Astrocyte of the hippocampus (primary cell): ENCODE results near the gene KCTD21.
"Not testable (repeated sequence)": the region's sequence is repeated elsewhere in the genome, so short reads cannot be mapped to it uniquely, and the experiment has no call there.

ENCODE experiments used
- DNase-seq: peaks from one replicate; pipeline ENCODE4 v3.0.0; 2011; ENCODE audit warnings: low read depth, low spot score

The KCTD21 gene

GRCh38 chr11:78188286-78189173 is at the start of gene KCTD21, which contains the start of gene USP35:
TSS of gene KCTD21 (minus strand) at chr11:78188626. CDS start at chr11:78174554, 14,072 bp downstream.
TSS of gene USP35 (plus strand) at chr11:78188919. CDS start at chr11:78196246, 7,327 bp downstream.
- peak; percentile 99 for DNase-seq

GRCh38 chr11:78237293-78238046 is 49.0 kb upstream of the KCTD21 start:
- no peak for DNase-seq

- DNase-seq: no peak
These were observed 45.6 kb upstream of the KCTD21 start for GRCh38 chr11:78234006-78234405.

GRCh38 chr11:78233046-78233445 is 44.6 kb upstream of the KCTD21 start:
- DNase-seq: not testable (repeated sequence)

- DNase-seq: peak; percentile 40
These were observed 43.6 kb upstream of the KCTD21 start for GRCh38 chr11:78231962-78232501.

GRCh38 chr11:78230161-78230877 is 41.9 kb upstream of the KCTD21 start:
- no peak for DNase-seq

- DNase-seq: no peak
These were observed 40.7 kb upstream of the KCTD21 start for GRCh38 chr11:78229106-78229505.

GRCh38 chr11:78228467-78228866 is 40.0 kb upstream of the KCTD21 start:
- peak; percentile 68 for DNase-seq

- DNase-seq: no peak
These were observed 39.5 kb upstream of the KCTD21 start for GRCh38 chr11:78227921-78228320.

- no peak for DNase-seq
These were observed 38.6 kb upstream of the KCTD21 start for GRCh38 chr11:78226684-78227680.

- DNase-seq: no peak
These were observed 36.5 kb upstream of the KCTD21 start for GRCh38 chr11:78224906-78225420.

- DNase-seq: no peak
These were observed 36.1 kb upstream of the KCTD21 start for GRCh38 chr11:78224506-78224905.

- no peak for DNase-seq
These were observed 35.0 kb upstream of the KCTD21 start for GRCh38 chr11:78223320-78223954.

GRCh38 chr11:78222726-78223125 is 34.3 kb upstream of the KCTD21 start:
- not testable (repeated sequence) for DNase-seq

GRCh38 chr11:78221396-78222315 is 33.2 kb upstream of the KCTD21 start:
- no peak for DNase-seq

- no peak for DNase-seq
These were observed 32.1 kb upstream of the KCTD21 start for GRCh38 chr11:78220218-78221157.

- no peak for DNase-seq
These were observed 31.2 kb upstream of the KCTD21 start for GRCh38 chr11:78219493-78220217.
